HG02938 (cell line): ENCODE data around the gene SOX6.
"Not testable (repeated sequence)": the region's sequence is repeated elsewhere in the genome, so short reads cannot be mapped to it uniquely, and the experiment has no call there.

Source experiments
- ATAC-seq: cut with Tn5 transposase; IDR thresholded peaks from one replicate; pipeline ENCODE4 v1.9.1; 2021; ENCODE audit warnings: mild to moderate bottlenecking, moderate library complexity; ENCODE audit not compliant: unreplicated experiment

The SOX6 gene

DNA sequence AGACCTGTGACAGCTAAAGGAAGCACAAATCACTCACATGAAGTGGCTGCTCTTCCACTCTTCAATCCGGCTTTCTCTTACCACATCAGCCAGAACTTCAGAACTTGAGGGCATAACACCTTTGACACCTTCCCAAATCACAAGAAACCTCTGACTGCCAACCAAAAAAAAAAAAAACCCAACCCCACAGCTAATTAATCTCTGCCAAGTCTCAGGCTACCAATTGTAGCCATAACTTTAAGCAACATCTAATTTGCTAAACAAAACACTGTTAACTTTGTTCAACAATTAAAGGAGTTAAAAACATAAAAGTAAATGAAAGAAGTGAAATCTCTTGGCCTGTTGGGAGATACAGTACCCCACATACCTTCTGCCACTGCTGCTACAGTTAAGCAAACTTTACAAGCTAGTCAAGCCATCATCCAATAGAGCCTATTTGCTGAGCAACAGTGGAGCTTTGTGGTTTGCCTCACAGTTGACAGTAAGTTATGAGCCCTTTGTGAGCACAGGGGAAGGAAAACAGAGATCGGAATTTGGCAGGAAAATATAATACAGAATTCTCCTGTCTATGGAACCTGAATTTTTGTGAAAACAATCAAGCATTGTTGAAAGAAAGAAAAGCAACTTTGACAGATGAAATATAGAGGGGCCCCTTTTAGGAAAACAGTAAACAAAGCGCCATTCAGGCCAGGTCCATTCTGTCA lies at the start of gene SOX6:
SOX6 (minus strand) TSS at position 490 of the 704 bp plus-strand sequence. CDS start 15,298 bp downstream, outside the sequence.
- ATAC-seq: no peak

DNA sequence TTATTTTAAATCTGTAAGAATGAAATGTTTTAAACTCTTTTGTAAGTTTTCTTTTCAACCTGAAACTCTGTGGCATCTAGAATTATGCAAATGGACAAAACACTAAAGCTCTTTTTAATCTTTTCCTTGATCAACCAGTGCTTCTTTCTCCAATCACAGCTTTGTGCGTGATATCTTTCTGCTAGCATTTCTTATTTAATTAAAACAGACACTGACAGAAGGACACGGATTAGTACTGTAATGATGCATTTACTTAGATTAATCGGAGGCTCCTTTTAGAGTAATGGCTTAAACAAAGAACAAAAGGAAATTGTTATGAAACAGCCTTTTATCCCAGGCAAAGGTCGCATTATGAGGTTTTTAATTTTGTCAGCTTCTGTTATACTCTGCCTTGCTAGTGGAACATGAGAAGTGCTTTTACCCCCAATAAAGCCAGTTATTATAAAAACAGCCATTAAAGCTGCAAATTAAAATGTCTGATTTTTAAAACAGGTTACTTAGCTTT lies 48.5 kb upstream of the SOX6 start:
- no peak for ATAC-seq

GRCh38 chr11:16403851-16404250 lies 47.5 kb upstream of the SOX6 start:
- ATAC-seq: no peak

DNA sequence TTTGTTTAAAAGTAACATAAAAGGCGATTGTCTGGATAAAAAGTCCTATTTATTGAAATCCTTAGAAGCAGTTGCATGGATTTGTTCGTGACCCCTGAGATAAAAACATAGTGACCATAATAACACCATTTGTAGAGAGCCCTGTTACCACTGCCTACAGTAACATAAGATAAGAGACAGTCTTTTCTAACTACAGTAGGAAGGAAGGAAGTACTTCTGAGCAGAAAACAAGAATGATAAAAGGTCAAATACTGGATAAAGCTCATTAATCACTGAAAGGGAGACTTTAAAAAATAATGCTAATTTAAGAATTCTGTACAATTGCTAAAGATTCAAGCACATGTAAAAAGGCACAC lies 47.1 kb upstream of the SOX6 start:
- ATAC-seq: no peak

- ATAC-seq: no peak
Observed at GRCh38 chr11:16402654-16403447, 46.5 kb upstream of the SOX6 start.

DNA sequence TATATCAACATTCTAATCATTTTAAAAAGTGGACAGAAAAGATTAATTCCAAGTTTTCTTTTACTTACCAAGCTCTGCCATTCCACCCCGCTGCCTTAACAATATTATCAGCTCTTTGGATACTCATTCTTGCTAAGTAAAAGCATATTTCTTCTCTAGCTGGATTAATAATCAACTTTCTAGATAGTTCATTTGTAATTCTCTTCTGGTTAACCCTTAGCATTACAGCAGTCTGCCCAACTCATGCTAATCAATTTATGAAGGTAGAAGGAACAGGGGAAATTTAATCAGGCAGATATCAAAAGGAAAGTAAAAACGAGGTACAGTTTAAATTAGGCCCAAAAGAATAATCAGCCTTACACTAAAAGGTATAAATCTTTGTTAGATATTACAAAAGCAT lies 41.0 kb upstream of the SOX6 start:
- ATAC-seq: no peak

DNA sequence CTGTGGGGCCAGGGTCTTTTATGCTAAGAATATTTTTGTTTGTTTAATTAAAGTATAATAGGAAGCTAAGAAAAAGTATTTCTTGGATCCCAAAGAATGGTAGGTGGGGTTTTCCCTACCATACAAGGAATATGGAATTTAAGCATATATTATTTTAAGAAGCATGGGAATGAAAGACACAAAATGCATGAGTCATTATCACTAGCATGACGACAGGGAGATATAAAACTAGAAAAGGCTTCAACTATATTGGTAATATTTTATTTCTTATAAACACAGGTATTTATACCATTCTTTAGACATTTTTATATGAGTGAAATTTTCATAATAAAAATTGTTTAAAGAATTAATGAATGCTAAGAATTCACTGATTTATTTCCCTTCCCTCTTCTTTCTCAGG lies 39.3 kb upstream of the SOX6 start:
- no peak for ATAC-seq

DNA sequence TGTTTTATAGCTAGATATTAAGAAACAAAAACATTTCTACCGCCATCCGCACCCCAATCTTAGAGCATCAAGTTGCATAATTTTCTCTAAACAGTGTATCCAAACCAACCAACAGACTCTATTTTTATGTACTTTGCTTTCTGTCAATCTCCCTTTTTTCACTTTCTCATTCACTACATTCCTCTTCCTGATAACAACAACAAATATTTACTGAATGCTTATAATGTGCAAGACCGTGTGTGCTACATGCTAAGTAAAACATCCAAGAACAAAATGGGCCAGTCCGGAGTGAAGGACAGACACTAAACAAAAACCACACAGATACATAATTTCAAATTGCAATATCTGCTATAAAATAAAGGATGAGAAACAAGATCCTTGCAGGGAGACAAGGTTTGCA lies 38.6 kb upstream of the SOX6 start:
- no peak for ATAC-seq

DNA sequence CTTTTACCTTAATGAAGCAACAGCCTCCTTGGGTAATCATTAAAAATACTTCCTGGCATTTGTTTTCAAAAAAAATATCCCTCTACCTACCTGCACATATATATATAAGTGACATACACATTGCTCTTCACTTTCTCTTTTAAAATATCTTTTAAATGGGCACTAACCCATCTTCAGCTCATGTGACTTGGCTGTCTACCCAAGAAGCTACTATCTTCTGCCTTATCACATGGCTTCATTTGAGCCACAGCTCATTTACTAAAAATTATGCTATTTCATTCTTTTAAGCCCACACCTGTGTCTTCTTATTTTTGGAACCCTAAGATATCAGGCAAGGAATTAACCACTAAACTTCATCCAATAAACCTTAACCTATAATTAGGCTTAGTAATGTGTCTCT lies 37.0 kb upstream of the SOX6 start:
- no peak for ATAC-seq

DNA sequence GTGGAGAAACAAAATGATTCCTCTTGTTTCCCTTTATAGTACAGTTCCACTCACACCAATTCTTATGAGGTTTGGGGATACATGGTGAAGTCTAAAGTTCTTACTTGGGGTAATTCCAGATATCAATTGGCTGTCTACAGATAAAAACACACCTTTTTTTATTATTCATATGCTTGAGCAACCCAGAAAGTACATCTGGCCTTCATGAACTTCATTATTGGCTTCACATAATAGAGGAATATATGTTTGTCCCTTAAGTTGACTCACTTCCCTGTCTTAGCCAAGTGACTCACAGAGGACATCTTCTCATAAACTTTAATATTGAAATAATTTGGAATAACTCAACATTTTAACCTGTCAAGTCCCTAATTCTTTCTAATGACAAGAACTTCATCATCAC lies 36.3 kb upstream of the SOX6 start:
- ATAC-seq: no peak

DNA sequence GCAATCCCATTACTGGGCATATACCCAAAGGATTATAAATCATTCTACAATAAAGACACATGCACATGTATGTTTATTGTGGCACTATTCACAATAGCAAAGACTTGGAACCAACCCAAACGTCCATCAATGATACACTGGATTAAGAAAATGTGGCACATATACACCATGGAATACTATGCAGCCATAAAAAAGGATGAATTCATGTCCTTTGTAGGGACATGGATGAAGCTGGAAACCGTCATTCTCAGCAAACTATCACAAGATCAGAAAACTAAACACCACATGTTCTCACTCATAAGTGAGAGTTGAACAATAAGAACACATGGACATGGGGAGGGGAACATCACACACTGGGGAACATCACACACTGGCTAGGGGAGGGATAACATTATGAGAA lies 34.5 kb upstream of the SOX6 start:
- ATAC-seq: not testable (repeated sequence)

- no peak for ATAC-seq
Observed at GRCh38 chr11:16385099-16385498, 28.8 kb upstream of the SOX6 start.

GRCh38 chr11:16382638-16383380 lies 26.5 kb upstream of the SOX6 start:
- no peak for ATAC-seq

GRCh38 chr11:16382186-16382585 lies 25.8 kb upstream of the SOX6 start:
- no peak for ATAC-seq

DNA sequence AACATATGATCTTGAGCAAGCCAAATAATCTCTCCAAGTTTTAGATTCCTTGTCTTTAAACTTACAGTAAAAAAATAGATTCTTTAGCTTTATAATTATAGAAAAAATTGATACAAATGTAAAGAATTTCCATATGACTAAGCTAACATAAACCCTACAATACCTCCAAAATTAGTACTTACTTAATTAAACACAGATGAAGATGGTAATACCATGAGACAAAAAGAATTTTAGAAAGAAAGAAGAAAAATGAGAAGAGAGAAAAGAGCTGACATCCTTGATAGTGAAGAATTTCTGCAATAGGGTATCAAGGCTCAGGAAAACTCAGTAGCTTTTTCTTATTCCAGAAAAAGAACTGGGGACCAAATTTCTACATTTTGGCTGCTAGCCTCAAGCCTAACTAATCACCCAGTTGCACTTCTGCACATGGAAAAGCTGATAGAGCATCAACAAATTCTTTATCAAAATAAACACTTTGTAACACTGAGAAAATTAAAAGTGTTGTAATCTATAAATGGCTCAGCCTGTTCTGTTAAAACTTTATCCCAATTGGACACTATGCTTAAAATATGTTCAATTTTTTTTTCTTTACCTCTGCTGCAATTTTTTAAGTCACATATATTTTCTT lies 24.7 kb upstream of the SOX6 start:
- no peak for ATAC-seq

DNA sequence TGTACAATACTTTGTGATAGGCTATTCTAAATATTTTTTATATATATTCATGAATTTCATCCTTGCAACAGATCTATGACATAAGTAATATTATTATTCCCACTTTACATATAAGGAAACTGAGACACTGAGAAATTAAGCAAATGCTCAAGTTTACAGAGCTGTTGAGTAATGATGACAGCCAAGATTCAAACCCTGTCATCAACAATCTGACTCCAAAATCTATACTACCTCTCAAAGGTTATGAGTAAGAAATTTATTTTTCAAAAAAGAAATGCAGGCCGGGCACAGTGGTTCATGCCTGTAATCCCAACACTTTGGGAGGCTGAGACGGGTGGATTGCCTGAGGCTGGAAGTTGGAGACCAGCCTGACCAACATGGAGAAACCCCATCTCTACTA lies 22.6 kb upstream of the SOX6 start:
- ATAC-seq: no peak

DNA sequence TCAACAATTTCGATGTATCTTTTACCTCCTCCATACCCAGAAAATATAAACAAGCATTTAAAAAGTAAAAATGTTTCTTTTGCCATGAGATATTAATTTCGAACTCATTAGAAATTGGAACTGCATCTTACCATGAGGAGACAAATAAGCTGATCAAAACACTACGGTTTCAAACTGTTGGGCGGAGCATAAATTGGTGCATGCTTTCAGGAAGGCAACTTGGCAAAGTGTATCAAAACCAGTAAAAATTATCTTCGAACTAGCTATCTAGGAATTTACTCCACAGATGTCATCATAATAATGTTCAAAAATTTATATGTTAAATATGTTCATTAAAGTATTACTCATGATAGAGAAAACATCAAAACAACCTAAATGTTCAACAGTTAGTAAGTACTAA lies 21.4 kb upstream of the SOX6 start:
- no peak for ATAC-seq

GRCh38 chr11:16375664-16376063 lies 19.3 kb upstream of the SOX6 start:
- not testable (repeated sequence) for ATAC-seq

GRCh38 chr11:16373768-16374167 lies 17.4 kb upstream of the SOX6 start:
- no peak for ATAC-seq

DNA sequence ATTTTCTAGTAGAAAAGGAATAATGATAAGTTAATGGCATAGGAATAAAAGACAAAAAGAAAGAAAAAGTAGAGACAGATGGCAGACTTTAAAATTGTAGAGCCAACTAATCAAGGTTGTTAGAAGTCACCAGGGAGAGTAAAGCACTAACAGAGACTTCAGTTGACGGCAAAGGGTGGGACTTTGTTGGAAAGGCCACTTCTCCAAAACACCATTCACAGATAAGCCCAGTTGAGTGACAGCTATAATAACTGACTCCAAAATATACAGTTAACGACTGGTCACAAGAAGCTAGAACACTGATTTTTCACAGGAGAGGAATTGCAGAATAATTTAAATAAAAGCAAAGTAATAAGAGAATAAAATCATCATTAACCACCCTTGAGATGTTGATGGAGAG lies 16.0 kb upstream of the SOX6 start:
- no peak for ATAC-seq

DNA sequence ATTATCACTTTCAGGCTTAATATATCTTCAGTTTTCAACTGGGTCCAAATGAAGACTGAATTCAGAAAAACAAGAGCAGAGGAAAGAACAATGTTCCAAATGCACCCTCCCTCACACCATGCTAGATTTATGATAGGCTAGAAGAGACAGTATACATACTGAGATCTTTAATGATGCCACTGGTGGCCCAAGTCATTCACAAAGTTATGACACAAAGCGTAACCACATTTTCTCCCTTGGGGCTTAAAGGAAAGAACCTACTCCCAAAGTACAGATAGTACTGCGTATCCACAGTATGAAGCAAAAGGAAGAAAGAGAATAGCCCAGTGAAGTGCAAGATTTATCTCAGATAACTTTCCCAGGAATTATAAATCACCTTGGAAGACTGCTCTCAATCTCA lies 10.9 kb upstream of the SOX6 start:
- no peak for ATAC-seq
